GM23248 (cell line): ENCODE measurements around the gene CACNA2D1.

Experiments used
- EZH2 ChIP-seq: fragments of 200-600 bp; sonication (generic); IDR thresholded peaks from 2 replicates; pipeline ENCODE4 v1.6.1; 2018; ENCODE audit warnings: antibody characterized with exemption, mild to moderate bottlenecking; ENCODE audit not compliant: insufficient read depth, poor library complexity, severe bottlenecking
- EZH2phosphoT487 ChIP-seq: fragments of 200-600 bp; sonication (generic); IDR thresholded peaks from 2 replicates; pipeline ENCODE4 v1.6.1; 2018; ENCODE audit warnings: antibody characterized with exemption, moderate library complexity, mild to moderate bottlenecking, low read depth; ENCODE audit not compliant: insufficient read depth

- TF ChIP-seq EZH2phosphoT487 (no peak), EZH2 (no peak)
Observed at GRCh38 chr7:82226191-82226590, 217.4 kb downstream of the CACNA2D1 start.
